GM18502 (cell line): Measurements from ENCODE around the gene PKLR.
"Not testable (repeated sequence)": the region's sequence is repeated elsewhere in the genome, so short reads cannot be mapped to it uniquely, and the experiment has no call there.

Source experiments
- ATAC-seq: cut with Tn5 transposase; IDR thresholded peaks from one replicate; pipeline ENCODE4 v1.9.1; 2021; ENCODE audit warnings: mild to moderate bottlenecking; ENCODE audit not compliant: unreplicated experiment, poor library complexity

PKLR gene

DNA sequence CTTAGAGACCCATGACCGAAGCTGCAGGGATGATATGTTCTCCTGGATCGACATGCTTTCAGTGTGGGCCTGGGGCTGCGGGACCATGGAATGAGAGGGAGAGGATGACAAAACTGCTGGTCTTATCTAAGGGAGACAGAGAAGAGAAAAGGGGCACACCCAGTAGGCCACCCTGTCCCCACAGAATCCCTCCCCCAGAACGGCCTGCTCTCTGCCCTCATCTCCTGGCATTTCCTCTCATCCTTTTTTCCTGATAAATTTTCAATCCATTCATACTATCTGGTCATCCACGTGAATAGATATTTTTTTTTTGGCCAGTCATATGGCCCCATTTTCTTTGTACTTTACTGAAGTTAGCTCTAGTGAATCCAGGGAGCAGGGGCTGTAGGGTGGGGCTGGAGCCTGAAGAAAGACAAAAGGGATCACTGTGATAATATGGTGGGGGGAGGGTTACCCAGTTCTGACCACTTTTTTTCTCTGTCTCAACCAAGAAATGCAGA is at the start of gene PKLR:
Gene PKLR, minus strand, starts transcription at position 97 of the 500 bp plus-strand sequence. Its CDS starts 43 bp downstream, at position 54.
- ATAC-seq: no peak

DNA sequence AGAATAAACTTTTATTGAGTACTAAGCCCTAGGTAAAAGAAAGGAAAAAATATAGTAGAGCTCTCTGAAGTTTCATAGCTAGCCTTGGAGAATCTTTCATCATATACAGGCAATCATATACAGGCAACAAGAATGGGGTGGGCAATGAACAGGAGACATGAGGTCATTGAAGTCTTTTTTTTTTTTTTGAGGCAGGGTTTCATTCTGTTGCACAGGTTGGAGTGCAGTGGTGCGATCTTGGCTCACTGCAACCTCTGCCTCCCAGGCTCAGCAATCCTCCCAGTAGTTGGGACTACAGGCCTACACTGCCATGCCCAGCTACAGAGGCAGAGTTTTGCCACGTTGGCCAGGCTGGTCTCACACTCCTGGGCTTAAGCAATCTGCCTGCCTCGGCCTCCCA is 41.6 kb upstream of the PKLR start:
- no peak for ATAC-seq

- ATAC-seq: no peak
Measured at GRCh38 chr1:155339515-155340097, 38.4 kb upstream of the PKLR start.

DNA sequence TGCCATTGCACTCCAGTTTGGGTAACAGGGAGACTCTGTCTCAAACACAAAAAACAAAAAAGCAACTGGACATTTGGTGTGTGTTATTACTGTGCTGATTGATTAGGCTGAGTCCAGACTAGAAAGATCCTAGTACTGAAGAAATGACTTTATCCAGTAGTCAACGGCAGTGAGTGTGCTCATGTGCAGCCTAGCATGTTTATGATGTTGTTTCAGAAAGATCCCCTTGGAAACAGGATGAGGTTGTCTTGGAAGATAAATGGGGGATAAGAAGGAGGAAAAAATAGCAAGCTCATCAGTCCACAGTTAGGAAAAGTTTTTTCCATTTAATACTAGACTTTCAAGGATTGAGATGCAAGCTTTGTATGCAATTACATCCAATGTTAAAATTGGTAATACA is 33.7 kb upstream of the PKLR start:
- no peak for ATAC-seq

DNA sequence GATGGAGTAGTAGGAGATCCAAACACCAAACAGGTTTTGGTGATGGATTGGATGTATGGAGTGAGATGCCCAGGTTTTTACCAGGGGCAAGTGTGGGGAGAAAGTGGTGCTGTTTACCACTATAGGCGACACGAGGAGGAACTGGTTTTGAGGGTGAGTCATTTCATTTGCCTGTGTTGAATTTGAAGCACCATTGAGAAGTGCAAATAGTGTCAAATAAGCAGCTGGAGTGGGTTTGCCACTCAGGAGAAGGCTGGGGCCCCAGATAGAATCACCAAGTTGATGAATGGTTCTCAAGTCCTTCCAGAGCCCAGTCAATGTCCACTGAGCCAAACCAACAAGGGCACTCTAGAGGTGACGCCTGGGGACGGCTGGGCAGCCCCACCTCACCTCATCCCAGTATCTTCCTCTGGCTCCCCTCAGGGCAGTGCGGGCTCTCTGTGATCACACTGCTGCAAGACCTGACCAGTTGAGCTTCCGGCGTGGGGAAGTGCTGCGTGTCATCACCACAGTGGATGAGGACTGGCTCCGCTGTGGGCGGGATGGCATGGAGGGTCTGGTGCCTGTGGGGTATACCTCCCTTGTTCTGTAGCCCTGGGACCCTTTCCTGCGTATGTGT is 28.9 kb upstream of the PKLR start:
- no peak for ATAC-seq

- not testable (repeated sequence) for ATAC-seq
Measured at GRCh38 chr1:155328856-155329255, 27.6 kb upstream of the PKLR start.

GRCh38 chr1:155327981-155328380 is 26.7 kb upstream of the PKLR start:
- ATAC-seq: no peak

DNA sequence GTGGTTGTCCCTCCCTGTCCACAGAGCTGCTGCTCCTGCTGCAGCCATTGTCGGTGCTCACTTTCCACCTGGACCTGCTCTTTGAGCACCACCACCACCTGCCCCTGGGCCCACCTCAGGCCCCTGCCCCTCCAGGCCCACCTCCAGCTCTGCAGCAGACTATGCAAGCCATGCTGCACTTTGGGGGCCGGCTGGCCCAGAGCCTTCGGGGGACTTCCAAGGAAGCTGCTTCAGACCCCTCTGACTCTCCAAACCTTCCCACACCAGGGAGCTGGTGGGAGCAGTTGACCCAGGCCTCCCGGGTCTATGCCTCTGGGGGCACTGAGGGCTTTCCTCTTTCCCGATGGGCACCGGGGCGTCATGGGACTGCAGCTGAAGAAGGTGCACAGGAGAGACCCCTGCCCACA is 25.4 kb upstream of the PKLR start:
- ATAC-seq: no peak

GRCh38 chr1:155326020-155326526 is 24.8 kb upstream of the PKLR start:
- no peak for ATAC-seq

DNA sequence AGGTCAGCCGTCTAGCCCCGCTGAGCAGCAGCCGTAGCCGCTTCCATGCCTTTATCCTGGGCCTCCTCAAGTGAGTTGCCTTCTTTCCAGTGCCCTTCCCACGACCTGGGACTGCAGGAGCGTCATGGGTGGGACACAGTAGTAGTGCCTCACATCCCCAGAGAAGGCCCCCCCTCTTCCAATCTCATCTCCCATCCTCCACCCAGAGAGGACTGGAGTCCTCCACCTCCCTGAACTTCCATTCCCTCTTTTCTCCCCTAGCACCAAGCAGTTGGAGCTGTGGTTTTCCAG is 24.3 kb upstream of the PKLR start:
- ATAC-seq: no peak

DNA sequence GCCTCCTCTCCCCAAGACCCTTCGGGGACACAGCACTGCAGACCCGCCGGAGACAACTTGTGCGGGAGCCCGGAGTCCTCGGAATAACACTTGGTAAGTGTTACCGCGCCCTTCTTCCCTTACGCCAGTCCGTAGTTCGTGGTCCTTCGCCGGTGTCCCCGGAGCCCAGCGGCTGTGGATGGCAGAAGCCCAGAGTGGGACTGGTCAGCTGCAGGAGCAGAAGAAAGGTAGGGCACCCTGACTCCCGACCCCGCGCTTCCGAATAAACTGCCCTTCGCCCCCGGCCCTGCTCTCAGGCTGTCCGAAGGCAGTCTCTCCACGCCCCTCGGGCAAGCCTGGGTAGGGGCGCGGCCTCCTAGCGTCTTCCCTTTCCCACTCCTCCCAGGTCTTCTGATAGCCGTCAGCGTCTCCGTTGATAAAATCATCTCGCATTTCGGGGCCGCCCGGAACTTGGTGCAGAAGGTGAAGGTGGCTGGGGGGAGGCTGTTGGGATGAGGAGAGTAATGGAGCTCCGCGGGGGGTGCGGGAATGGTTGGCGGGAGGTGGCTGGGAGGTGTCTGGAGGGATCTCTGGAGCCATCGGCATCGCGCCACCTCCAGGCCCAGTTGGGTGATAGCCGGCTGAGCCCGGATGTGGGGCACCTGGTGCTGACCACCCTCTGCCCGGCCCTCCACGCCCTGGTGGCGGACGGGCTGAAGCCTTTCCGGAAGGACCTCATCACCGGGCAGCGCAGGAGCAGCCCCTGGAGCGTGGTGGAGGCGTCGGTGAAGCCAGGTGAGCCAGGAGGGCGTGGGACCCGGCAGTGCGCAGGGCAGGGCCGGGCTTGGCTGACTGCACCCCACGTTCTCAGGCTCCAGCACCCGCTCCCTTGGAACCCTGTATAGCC is 23.7 kb upstream of the PKLR start:
- no peak for ATAC-seq

GRCh38 chr1:155324037-155324716 is 22.9 kb upstream of the PKLR start:
- ATAC-seq: peak; percentile 64

DNA sequence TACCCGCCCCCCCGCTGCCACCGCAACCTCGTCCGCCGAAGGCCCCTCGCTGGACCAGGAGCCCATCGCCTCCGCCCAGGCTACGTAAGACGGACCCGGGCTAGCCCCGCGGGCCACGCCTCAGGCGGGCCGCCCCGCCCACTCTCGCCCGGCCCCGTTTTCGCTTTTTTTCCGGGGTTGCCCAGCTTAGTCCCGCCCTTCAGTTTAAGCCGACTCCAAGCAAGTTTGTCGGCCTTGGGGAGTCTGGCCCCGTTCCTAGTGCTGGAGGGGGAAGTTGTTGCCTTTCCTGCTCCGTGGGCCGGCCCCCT is 22.4 kb upstream of the PKLR start:
- peak; percentile 47 for ATAC-seq

DNA sequence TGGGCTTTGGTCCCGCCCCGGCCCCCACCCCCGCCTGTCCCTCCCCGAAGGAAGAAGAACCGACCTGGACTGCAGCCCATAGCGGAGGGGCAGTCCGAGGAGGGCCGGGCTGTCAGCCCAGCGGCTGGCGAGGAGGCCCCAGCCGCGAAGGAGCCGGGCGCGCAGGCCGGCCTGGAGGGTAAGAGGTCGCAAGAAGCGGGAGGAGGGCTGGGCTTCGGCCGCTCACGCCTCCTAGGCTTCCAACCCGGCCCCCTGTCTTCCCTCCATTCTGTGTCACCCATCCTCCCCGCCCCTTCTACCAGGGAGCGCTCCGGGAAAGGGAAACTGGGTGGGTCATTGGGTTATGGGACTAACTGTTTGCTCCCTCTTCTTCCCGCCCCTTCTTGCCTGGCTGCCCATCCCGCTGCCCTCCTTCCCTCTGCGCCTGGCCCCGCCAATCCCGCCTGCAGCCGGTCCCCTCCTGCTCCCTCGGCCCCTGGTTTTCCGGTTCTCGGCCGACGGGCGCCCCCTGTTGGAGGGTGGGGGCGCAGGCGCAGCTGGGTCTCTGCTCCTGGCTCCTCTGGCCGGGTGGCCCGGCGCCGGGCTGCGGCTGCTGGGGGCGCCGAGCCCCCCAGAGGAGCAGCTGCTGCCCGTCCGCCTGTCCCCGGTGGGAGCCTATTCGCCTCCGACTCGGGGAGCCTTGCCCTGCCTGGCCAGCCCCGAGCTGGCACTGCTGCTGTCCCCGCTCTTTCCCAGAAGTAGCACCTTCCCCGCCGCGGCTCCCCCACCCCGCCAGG is 21.9 kb upstream of the PKLR start:
- ATAC-seq: peak; percentile 51

GRCh38 chr1:155322571-155322952 is 21.3 kb upstream of the PKLR start:
- ATAC-seq: no peak

- no peak for ATAC-seq
Measured at GRCh38 chr1:155321639-155322503, 20.6 kb upstream of the PKLR start.

DNA sequence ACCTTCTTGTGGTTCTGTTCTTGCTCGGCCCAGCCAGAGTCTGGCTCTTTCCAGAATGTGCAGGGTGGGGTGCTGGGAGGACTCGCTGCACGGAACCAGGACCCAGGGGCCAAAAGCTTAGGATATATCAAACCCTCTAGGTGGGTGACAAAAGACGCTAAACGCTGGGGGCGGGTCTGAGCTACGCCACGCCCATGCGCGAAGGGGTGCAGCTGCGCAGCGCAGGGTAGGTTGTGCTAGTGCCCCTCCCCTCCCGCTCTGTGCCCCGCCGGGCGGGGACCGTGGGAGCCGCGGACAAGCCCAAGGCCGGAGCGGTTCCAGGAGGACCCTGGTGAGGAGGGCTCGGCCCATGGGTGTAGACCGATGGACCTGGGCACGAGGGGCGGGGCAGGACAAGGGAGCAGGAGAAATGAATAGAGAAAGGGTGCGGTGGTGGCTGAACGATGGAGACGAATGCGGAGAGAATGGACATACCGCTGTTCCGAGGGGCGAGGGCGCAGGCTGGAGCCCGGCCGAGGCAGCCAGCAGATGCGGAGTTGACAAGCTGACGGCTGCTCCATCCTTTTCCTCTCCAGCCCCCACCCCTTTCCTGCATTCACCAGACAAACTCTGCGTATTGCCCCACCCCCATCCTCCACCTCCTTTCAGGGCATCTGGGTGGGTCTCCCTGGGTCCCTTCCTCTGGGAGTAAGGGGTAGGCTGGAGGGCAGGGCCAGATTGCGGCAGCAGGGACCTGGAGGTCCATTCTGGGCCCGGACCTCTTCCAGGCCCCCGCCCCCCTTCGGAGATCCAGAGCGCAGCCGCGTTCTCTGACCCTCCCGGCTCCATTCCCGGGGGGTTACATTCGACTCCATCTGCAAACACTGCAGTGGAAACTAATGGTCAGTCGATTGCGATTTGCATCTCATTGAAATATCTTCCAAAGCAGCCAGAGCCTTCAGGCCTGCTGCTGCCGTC is 19.7 kb upstream of the PKLR start, which contains the start of gene RUSC1:
Gene RUSC1, plus strand, starts transcription at position 234 of the 957 bp plus-strand sequence. CDS start 880 bp downstream, outside the sequence.
- ATAC-seq: no peak

- no peak for ATAC-seq
Measured at GRCh38 chr1:155320252-155320651, 19.0 kb upstream of the PKLR start.
